WTC11 (cell line): ENCODE data around the gene PCGF3. TPM values are rescaled to one million over a fixed set of nuclear protein-coding genes. Genes with fewer than 3 reads are reported as not detected.
"Not testable (repeated sequence)": the region's sequence is repeated elsewhere in the genome, so short reads cannot be mapped to it uniquely, and the experiment has no call there.

Experiments used
- ATAC-seq: fragments of 200-7000 bp; cut with Tn5 transposase; 2 replicates; pipeline ENCODE4 v1.10.0; 2021; ENCODE audit warnings: mild to moderate bottlenecking, moderate library complexity
- CTCF ChIA-PET: fragments of 300-600 bp; sonication (Branson Sonifier 250); formaldehyde crosslinking; loops from one replicate; lab custom pipeline; 2021; ENCODE audit warnings: antibody characterized with exemption; lab: Charles Lee
- POLR2A ChIA-PET: fragments of 350-600 bp; sonication (Branson Sonifier 250); formaldehyde crosslinking; loops from one replicate; lab custom pipeline; 2021; ENCODE audit warnings: antibody characterized with exemption; lab: Charles Lee
- DNase-seq: peaks from one replicate; pipeline ENCODE4 v3.0.0; 2021; ENCODE audit warnings: low spot score
- H3K27ac Mint-ChIP-seq: 2 replicates; pipeline ENCODE4 v1.8.0; 2021; ENCODE audit warnings: mixed read lengths
- H3K27me3 Mint-ChIP-seq: 2 replicates; pipeline ENCODE4 v1.8.0; 2021; ENCODE audit warnings: low read depth, mild to moderate bottlenecking, moderate library complexity, mixed read lengths
- H3K36me3 Mint-ChIP-seq: 2 replicates; pipeline ENCODE4 v1.8.0; 2021; ENCODE audit warnings: mixed read lengths
- H3K4me1 Mint-ChIP-seq: 2 replicates; pipeline ENCODE4 v1.8.0; 2022; ENCODE audit warnings: mixed read lengths
- H3K4me3 Mint-ChIP-seq: 2 replicates; pipeline ENCODE4 v1.8.0; 2021; ENCODE audit warnings: mild to moderate bottlenecking, moderate library complexity, mixed read lengths
- H3K9me3 Mint-ChIP-seq: 2 replicates; pipeline ENCODE4 v1.8.0; 2021; ENCODE audit warnings: mixed read lengths
- CREM ChIP-seq: sonication (generic); formaldehyde crosslinking; IDR thresholded peaks from 2 replicates; pipeline ENCODE4 v1.8.1; 2022; ENCODE audit warnings: mild to moderate bottlenecking, missing genetic modification reagents, moderate library complexity
- ELF4 ChIP-seq: sonication (generic); formaldehyde crosslinking; IDR thresholded peaks from 2 replicates; pipeline ENCODE4 v1.8.1; 2022; ENCODE audit warnings: low read depth, mild to moderate bottlenecking, moderate library complexity, missing genetic modification reagents
- FOXJ3 ChIP-seq: sonication (generic); formaldehyde crosslinking; IDR thresholded peaks from 2 replicates; pipeline ENCODE4 v1.9.0; 2021; ENCODE audit warnings: missing genetic modification reagents, mild to moderate bottlenecking, borderline replicate concordance
- GABPB1 ChIP-seq: sonication (generic); formaldehyde crosslinking; IDR thresholded peaks from 2 replicates; pipeline ENCODE4 v1.8.1; 2023; ENCODE audit warnings: mild to moderate bottlenecking, missing genetic modification reagents
- MYBL2 ChIP-seq: sonication (generic); formaldehyde crosslinking; IDR thresholded peaks from 2 replicates; pipeline ENCODE4 v1.8.1; 2023; ENCODE audit warnings: mild to moderate bottlenecking, moderate library complexity, missing genetic modification reagents
- NFYB ChIP-seq: sonication (generic); formaldehyde crosslinking; conservative IDR thresholded peaks from 2 replicates; pipeline ENCODE4 v1.8.0; 2022; ENCODE audit warnings: low read depth, missing genetic modification reagents
- NR1H2 ChIP-seq: sonication (generic); formaldehyde crosslinking; IDR thresholded peaks from 2 replicates; pipeline ENCODE4 v1.9.0; 2021; ENCODE audit warnings: mild to moderate bottlenecking, moderate library complexity, missing genetic modification reagents
- NR2C2 ChIP-seq: sonication (generic); formaldehyde crosslinking; IDR thresholded peaks from 2 replicates; pipeline ENCODE4 v1.8.0; 2022; ENCODE audit warnings: mild to moderate bottlenecking, missing genetic modification reagents
- NR3C1 ChIP-seq: sonication (generic); formaldehyde crosslinking; conservative IDR thresholded peaks from 2 replicates; pipeline ENCODE4 v1.8.1; 2023; ENCODE audit warnings: low read depth, mild to moderate bottlenecking, missing genetic modification reagents
- PRRX2 ChIP-seq: fragments of 250-450 bp; sonication (Bioruptor Pico); IDR thresholded peaks from 2 replicates; pipeline ENCODE4 v1.8.0; 2021; ENCODE audit warnings: mild to moderate bottlenecking
- RELA ChIP-seq: sonication (generic); formaldehyde crosslinking; IDR thresholded peaks from 2 replicates; pipeline ENCODE4 v1.8.1; 2022; ENCODE audit warnings: missing genetic modification reagents, mild to moderate bottlenecking, borderline replicate concordance
- SOX15 ChIP-seq: fragments of 250-450 bp; sonication (Bioruptor Pico); IDR thresholded peaks from 2 replicates; pipeline ENCODE4 v1.9.0; 2021; ENCODE audit warnings: mild to moderate bottlenecking
- ZNF263 ChIP-seq: sonication (generic); formaldehyde crosslinking; IDR thresholded peaks from 2 replicates; pipeline ENCODE4 v1.8.1; 2022; ENCODE audit warnings: low read depth, mild to moderate bottlenecking, moderate library complexity, missing genetic modification reagents
- ZNF423 ChIP-seq: fragments of 250-450 bp; sonication (Bioruptor Pico); IDR thresholded peaks from 2 replicates; pipeline ENCODE4 v2.1.2; 2022; ENCODE audit warnings: mild to moderate bottlenecking, moderate library complexity
- ZNF671 ChIP-seq: fragments of 250-450 bp; sonication (Bioruptor Pico); IDR thresholded peaks from 2 replicates; pipeline ENCODE4 v1.8.0; 2021; ENCODE audit warnings: mild to moderate bottlenecking
- total RNA-seq: library from RNA; stranded (reverse); gene quantifications from 3 replicates; pipeline ENCODE4 v1.2.3, GENCODE V29; 2021
- TF ChIP-seq, protein P1 (sequence below): sonication (generic); formaldehyde crosslinking; IDR thresholded peaks from 2 replicates; pipeline ENCODE4 v1.8.1; 2023; ENCODE audit warnings: mild to moderate bottlenecking, missing genetic modification reagents, moderate library complexity
- TF ChIP-seq, protein P2 (sequence below): fragments of 200-600 bp; IDR thresholded peaks from 2 replicates; pipeline ENCODE4 v1.8.0; 2022; ENCODE audit warnings: antibody characterized with exemption
- TF ChIP-seq, protein P3 (sequence below): fragments of 250-450 bp; sonication (Bioruptor Pico); IDR thresholded peaks from 2 replicates; pipeline ENCODE4 v1.9.0; 2021; ENCODE audit warnings: moderate library complexity, mild to moderate bottlenecking, inconsistent platforms, borderline replicate concordance
- TF ChIP-seq, protein P4 (sequence below): sonication (generic); formaldehyde crosslinking; IDR thresholded peaks from 2 replicates; pipeline ENCODE4 v1.8.1; 2022; ENCODE audit warnings: low read depth, mild to moderate bottlenecking, moderate library complexity, missing genetic modification reagents, borderline replicate concordance
- TF ChIP-seq, protein P5 (sequence below): sonication (generic); formaldehyde crosslinking; IDR thresholded peaks from 2 replicates; pipeline ENCODE4 v1.8.0; 2023; ENCODE audit warnings: missing genetic modification reagents

Gene PCGF3
- total RNA-seq, 1 experiment from 2014 or later: 65.7 TPM

- Mint-ChIP-seq H3K4me1 (peaks cover 16% of the 10 kb centered on the region), H3K27me3 (no peaks in the 10 kb centered on the region), H3K27ac (no peak overlapping the region), H3K4me3 (no peak overlapping the region), H3K9me3 (peaks cover 12% of the 10 kb centered on the region), H3K36me3 (peaks cover 58% of the 10 kb centered on the region)
- ATAC-seq (no peak), DNase-seq (no peak)
- ChIA-PET CTCF (interaction anchor here (1.5 kb wide), 1 partner anchor 89 kb away, joined by 4 read pairs; no protein-coding TSS in a partner anchor), POLR2A (no interaction called here)
- TF ChIP-seq GABPB1 (CRISPR knock-in tag) (no peak), ZNF671 (CRISPR knock-in tag) (no peak), CREM (CRISPR knock-in tag) (no peak), PRRX2 (CRISPR knock-in tag) (no peak), FOXJ3 (CRISPR knock-in tag) (no peak), SOX15 (CRISPR knock-in tag) (no peak), ELF4 (CRISPR knock-in tag) (no peak), ZNF423 (CRISPR knock-in tag) (no peak)
- TF ChIP-seq, protein P1, sequence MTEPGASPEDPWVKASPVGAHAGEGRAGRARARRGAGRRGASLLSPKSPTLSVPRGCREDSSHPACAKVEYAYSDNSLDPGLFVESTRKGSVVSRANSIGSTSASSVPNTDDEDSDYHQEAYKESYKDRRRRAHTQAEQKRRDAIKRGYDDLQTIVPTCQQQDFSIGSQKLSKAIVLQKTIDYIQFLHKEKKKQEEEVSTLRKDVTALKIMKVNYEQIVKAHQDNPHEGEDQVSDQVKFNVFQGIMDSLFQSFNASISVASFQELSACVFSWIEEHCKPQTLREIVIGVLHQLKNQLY: no peak
- TF ChIP-seq, protein P2, sequence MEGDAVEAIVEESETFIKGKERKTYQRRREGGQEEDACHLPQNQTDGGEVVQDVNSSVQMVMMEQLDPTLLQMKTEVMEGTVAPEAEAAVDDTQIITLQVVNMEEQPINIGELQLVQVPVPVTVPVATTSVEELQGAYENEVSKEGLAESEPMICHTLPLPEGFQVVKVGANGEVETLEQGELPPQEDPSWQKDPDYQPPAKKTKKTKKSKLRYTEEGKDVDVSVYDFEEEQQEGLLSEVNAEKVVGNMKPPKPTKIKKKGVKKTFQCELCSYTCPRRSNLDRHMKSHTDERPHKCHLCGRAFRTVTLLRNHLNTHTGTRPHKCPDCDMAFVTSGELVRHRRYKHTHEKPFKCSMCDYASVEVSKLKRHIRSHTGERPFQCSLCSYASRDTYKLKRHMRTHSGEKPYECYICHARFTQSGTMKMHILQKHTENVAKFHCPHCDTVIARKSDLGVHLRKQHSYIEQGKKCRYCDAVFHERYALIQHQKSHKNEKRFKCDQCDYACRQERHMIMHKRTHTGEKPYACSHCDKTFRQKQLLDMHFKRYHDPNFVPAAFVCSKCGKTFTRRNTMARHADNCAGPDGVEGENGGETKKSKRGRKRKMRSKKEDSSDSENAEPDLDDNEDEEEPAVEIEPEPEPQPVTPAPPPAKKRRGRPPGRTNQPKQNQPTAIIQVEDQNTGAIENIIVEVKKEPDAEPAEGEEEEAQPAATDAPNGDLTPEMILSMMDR: no peak
- TF ChIP-seq, protein P3, sequence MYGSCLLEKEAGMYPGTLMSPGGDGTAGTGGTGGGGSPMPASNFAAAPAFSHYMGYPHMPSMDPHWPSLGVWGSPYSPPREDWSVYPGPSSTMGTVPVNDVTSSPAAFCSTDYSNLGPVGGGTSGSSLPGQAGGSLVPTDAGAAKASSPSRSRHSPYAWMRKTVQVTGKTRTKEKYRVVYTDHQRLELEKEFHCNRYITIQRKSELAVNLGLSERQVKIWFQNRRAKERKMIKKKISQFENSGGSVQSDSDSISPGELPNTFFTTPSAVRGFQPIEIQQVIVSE (CRISPR knock-in tag): no peak
- TF ChIP-seq, protein P4, sequence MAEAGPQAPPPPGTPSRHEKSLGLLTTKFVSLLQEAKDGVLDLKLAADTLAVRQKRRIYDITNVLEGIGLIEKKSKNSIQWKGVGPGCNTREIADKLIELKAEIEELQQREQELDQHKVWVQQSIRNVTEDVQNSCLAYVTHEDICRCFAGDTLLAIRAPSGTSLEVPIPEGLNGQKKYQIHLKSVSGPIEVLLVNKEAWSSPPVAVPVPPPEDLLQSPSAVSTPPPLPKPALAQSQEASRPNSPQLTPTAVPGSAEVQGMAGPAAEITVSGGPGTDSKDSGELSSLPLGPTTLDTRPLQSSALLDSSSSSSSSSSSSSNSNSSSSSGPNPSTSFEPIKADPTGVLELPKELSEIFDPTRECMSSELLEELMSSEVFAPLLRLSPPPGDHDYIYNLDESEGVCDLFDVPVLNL: no peak
Measured at GRCh38 chr4:773214-773613, 67.6 kb downstream of the PCGF3 start.

- H3K4me3 Mint-ChIP-seq, H3K27me3 Mint-ChIP-seq, ATAC-seq, POLR2A ChIA-PET, DNase-seq: not testable (repeated sequence)
- H3K27ac Mint-ChIP-seq: peak overlapping the region; percentile 83
- peaks cover 12% of the 10 kb centered on the region for H3K9me3 Mint-ChIP-seq
- H3K36me3 Mint-ChIP-seq: peaks cover 63% of the 10 kb centered on the region
- H3K4me1 Mint-ChIP-seq: peaks cover 12% of the 10 kb centered on the region; the same call in 1 of the 2 replicates
- CTCF ChIA-PET: interaction anchor here (0.8 to 1.5 kb wide), 4 partner anchors 8 to 117 kb away, joined by 3 to 5 read pairs (median 4); no protein-coding TSS in a partner anchor
Measured at GRCh38 chr4:774419-775092, 68.9 kb downstream of the PCGF3 start.

- CTCF ChIA-PET, H3K27ac Mint-ChIP-seq, DNase-seq, H3K27me3 Mint-ChIP-seq, ATAC-seq, POLR2A ChIA-PET, H3K4me3 Mint-ChIP-seq: not testable (repeated sequence)
- Mint-ChIP-seq H3K4me1 (peaks cover 19% of the 10 kb centered on the region), H3K9me3 (peaks cover 12% of the 10 kb centered on the region), H3K36me3 (peaks cover 63% of the 10 kb centered on the region)
Measured at GRCh38 chr4:775485-775884, 69.9 kb downstream of the PCGF3 start.

GRCh38 chr4:776743-777441 is 71.3 kb downstream of the PCGF3 start:
- H3K27me3 Mint-ChIP-seq: no peaks in the 10 kb centered on the region
- peaks cover 22% of the 10 kb centered on the region for H3K4me1 Mint-ChIP-seq
- ChIA-PET CTCF (interaction anchor here (0.6 kb wide), 1 partner anchor 1276 kb away, joined by 4 read pairs; no protein-coding TSS in a partner anchor), POLR2A (no interaction called here)
- DNase-seq: no peak
- H3K4me3 Mint-ChIP-seq: no peak overlapping the region
- H3K9me3 Mint-ChIP-seq: peaks cover 12% of the 10 kb centered on the region
- no peak overlapping the region for H3K27ac Mint-ChIP-seq
- peaks cover 64% of the 10 kb centered on the region for H3K36me3 Mint-ChIP-seq
- no peak for ATAC-seq
- TF ChIP-seq NR3C1 (CRISPR knock-in tag) (no peak), GABPB1 (CRISPR knock-in tag) (no peak), MYBL2 (no peak), RELA (CRISPR knock-in tag) (no peak), NFYB (no peak), NR2C2 (CRISPR knock-in tag) (no peak), NR1H2 (CRISPR knock-in tag) (no peak), ZNF263 (no peak)
- TF ChIP-seq, protein P5, sequence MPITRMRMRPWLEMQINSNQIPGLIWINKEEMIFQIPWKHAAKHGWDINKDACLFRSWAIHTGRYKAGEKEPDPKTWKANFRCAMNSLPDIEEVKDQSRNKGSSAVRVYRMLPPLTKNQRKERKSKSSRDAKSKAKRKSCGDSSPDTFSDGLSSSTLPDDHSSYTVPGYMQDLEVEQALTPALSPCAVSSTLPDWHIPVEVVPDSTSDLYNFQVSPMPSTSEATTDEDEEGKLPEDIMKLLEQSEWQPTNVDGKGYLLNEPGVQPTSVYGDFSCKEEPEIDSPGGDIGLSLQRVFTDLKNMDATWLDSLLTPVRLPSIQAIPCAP (CRISPR knock-in tag): no peak
- TF ChIP-seq, protein P2: no peak
